PC-3 (cell line): ENCODE measurements around the gene PAGE5. TPM values are rescaled to one million over a fixed set of nuclear protein-coding genes. Genes with fewer than 3 reads are reported as not detected.

Experiments used
- ATAC-seq: fragments of 200-7000 bp; cut with Tn5 transposase; 2 replicates; pipeline ENCODE4 v1.9.1; 2020; ENCODE audit warnings: mild to moderate bottlenecking, moderate library complexity
- BruUV-seq: library from RNA; stranded (reverse); fragments of 400-500 nt; replicated peaks from 2 replicates; lab custom pipeline; 2021; lab: Mats Ljungman, UMichigan
- CTCF ChIA-PET: fragments of 300-600 bp; sonication (Branson Sonifier 250); formaldehyde crosslinking; loops from one replicate; lab custom pipeline; 2022; ENCODE audit warnings: antibody characterized with exemption; lab: Charles Lee
- POLR2A ChIA-PET: fragments of 300-600 bp; sonication (Branson Sonifier 250); formaldehyde crosslinking; loops from one replicate; lab custom pipeline; 2022; ENCODE audit warnings: antibody characterized with exemption; ENCODE audit not compliant: unreplicated experiment; lab: Charles Lee
- DNase-seq: peaks from one replicate; pipeline ENCODE4 v3.0.0-alpha.2; 2015
- H2AFZ ChIP-seq: fragments of 300-600 bp; sonication (generic); 2 replicates; pipeline ENCODE4 v1.6.0; 2016; ENCODE audit warnings: antibody characterized with exemption, low read length
- H3F3A ChIP-seq: fragments of 300-600 bp; sonication (generic); one replicate; pipeline ENCODE4 v1.6.0; 2017; ENCODE audit warnings: antibody characterized with exemption, low read length, control low read depth, mild to moderate bottlenecking; ENCODE audit not compliant: unreplicated experiment
- H3K27ac ChIP-seq: fragments of 300-600 bp; sonication (generic); 2 replicates; pipeline ENCODE4 v1.5.1; 2016; ENCODE audit warnings: mild to moderate bottlenecking, low read length
- H3K27me3 ChIP-seq: fragments of 300-600 bp; sonication (generic); 2 replicates; pipeline ENCODE4 v1.6.1; 2016; ENCODE audit warnings: low read length, mixed read lengths
- H3K36me3 ChIP-seq: fragments of 300-600 bp; sonication (generic); 2 replicates; pipeline ENCODE4 v1.6.1; 2016; ENCODE audit warnings: low read depth, mixed run types, low read length, mixed read lengths
- H3K4me1 ChIP-seq: fragments of 300-600 bp; sonication (generic); 2 replicates; pipeline ENCODE4 v1.5.1; 2016; ENCODE audit warnings: low read length; ENCODE audit not compliant: insufficient read depth
- H3K4me2 ChIP-seq: fragments of 300-600 bp; sonication (generic); 2 replicates; pipeline ENCODE4 v1.6.0; 2016; ENCODE audit warnings: low read length
- H3K4me3 ChIP-seq: fragments of 300-600 bp; sonication (generic); 2 replicates; pipeline ENCODE4 v1.5.1; 2016; ENCODE audit warnings: mild to moderate bottlenecking, low read length, mixed read lengths
- H3K79me2 ChIP-seq: fragments of 300-600 bp; sonication (generic); 2 replicates; pipeline ENCODE4 v1.6.1; 2017; ENCODE audit warnings: low read length, mixed read lengths
- H3K9ac ChIP-seq: fragments of 300-600 bp; sonication (generic); 2 replicates; pipeline ENCODE4 v1.6.0; 2016; ENCODE audit warnings: mild to moderate bottlenecking, low read length
- H3K9me2 ChIP-seq: fragments of 300-600 bp; sonication (generic); replicated peaks from 2 replicates; pipeline ENCODE4 v1.6.1; 2016; ENCODE audit warnings: mixed run types, low read length, mixed read lengths
- H3K9me3 ChIP-seq: fragments of 300-600 bp; sonication (generic); 2 replicates; pipeline ENCODE4 v1.6.1; 2016; ENCODE audit warnings: low read length, mixed read lengths
- H4K20me1 ChIP-seq: fragments of 300-600 bp; sonication (generic); 2 replicates; pipeline ENCODE4 v1.6.1; 2016; ENCODE audit warnings: low read length, mixed read lengths
- CTCF ChIP-seq: fragments of 300-600 bp; sonication (generic); conservative IDR thresholded peaks from 2 replicates; pipeline ENCODE4 v1.5.1; 2017; ENCODE audit warnings: antibody characterized with exemption, low read depth, mild to moderate bottlenecking, low read length
- EZH2 ChIP-seq: fragments of 300-600 bp; sonication (generic); IDR thresholded peaks from one replicate; pipeline ENCODE4 v1.6.1; 2017; ENCODE audit warnings: antibody characterized with exemption, mild to moderate bottlenecking, low read length; ENCODE audit not compliant: unreplicated experiment
- EZH2phosphoT487 ChIP-seq: fragments of 300-600 bp; sonication (generic); IDR thresholded peaks from 2 replicates; pipeline ENCODE4 v1.6.1; 2018; ENCODE audit warnings: mild to moderate bottlenecking, antibody characterized with exemption, low read length, borderline replicate concordance
- intact Hi-C: fragments of 100-400 bp; cut with micrococcal nuclease; formaldehyde crosslinking; loops from 2 replicates; pipeline ENCODE4 v1.9.0; 2023
- total RNA-seq: library from RNA; depleted of rRNA; stranded (reverse); fragments of >200 nt; gene quantifications from 2 replicates; pipeline ENCODE4 v1.2.3, GENCODE V29; 2014

PAGE5 gene
- total RNA-seq, 1 experiment from 2014 or later = not detected

GRCh38 chrX:55201930-55202579 lies 18.1 kb upstream of the PAGE5 start:
- Histone ChIP-seq H3K79me2 (no peaks in the 10 kb centered on the region), H3K4me3 (no peak overlapping the region), H3K9me3 (no peaks in the 10 kb centered on the region), H2AFZ (no peak overlapping the region), H4K20me1 (no peaks in the 10 kb centered on the region), H3F3A (no peaks in the 10 kb centered on the region), H3K4me2 (no peak overlapping the region), H3K27ac (no peak overlapping the region), H3K27me3 (no peaks in the 10 kb centered on the region), H3K4me1 (no peaks in the 10 kb centered on the region), H3K36me3 (no peaks in the 10 kb centered on the region), H3K9ac (no peak overlapping the region), H3K9me2 (no peaks in the 10 kb centered on the region)
- no peak for ATAC-seq
- no TSS peak for BruUV-seq
- ChIA-PET CTCF (no interaction called here), POLR2A (no interaction called here)
- peak; percentile 58 for DNase-seq
- no peak for TF ChIP-seq CTCF
- TF ChIP-seq EZH2phosphoT487 = no peak
- no peak for TF ChIP-seq EZH2
- intact Hi-C loops = no loop called here

GRCh38 chrX:55206162-55206941 lies 13.8 kb upstream of the PAGE5 start:
- POLR2A ChIA-PET = no interaction called here
- no TSS peak for BruUV-seq
- Histone ChIP-seq H4K20me1 (no peaks in the 10 kb centered on the region), H3K79me2 (no peaks in the 10 kb centered on the region), H3K9me3 (no peaks in the 10 kb centered on the region), H3K4me1 (no peaks in the 10 kb centered on the region), H3K4me2 (no peak overlapping the region), H3K36me3 (no peaks in the 10 kb centered on the region), H3K27ac (no peak overlapping the region), H3F3A (no peaks in the 10 kb centered on the region), H3K9ac (no peak overlapping the region), H3K27me3 (no peaks in the 10 kb centered on the region), H3K9me2 (no peaks in the 10 kb centered on the region), H2AFZ (no peak overlapping the region), H3K4me3 (no peak overlapping the region)
- DNase-seq = peak; percentile 4
- TF ChIP-seq CTCF (no peak), EZH2phosphoT487 (no peak), EZH2 (no peak)
- ATAC-seq = no peak
- intact Hi-C loops = no loop called here
- CTCF ChIA-PET = no interaction called here
